HG03060 (cell line): Measurements from ENCODE around the gene TRUB2.

Source experiments
- ATAC-seq: cut with Tn5 transposase; IDR thresholded peaks from one replicate; pipeline ENCODE4 v1.9.1; 2021; ENCODE audit warnings: low read depth, moderate number of reproducible peaks; ENCODE audit not compliant: unreplicated experiment

Gene TRUB2, protein sequence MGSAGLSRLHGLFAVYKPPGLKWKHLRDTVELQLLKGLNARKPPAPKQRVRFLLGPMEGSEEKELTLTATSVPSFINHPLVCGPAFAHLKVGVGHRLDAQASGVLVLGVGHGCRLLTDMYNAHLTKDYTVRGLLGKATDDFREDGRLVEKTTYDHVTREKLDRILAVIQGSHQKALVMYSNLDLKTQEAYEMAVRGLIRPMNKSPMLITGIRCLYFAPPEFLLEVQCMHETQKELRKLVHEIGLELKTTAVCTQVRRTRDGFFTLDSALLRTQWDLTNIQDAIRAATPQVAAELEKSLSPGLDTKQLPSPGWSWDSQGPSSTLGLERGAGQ

DNA sequence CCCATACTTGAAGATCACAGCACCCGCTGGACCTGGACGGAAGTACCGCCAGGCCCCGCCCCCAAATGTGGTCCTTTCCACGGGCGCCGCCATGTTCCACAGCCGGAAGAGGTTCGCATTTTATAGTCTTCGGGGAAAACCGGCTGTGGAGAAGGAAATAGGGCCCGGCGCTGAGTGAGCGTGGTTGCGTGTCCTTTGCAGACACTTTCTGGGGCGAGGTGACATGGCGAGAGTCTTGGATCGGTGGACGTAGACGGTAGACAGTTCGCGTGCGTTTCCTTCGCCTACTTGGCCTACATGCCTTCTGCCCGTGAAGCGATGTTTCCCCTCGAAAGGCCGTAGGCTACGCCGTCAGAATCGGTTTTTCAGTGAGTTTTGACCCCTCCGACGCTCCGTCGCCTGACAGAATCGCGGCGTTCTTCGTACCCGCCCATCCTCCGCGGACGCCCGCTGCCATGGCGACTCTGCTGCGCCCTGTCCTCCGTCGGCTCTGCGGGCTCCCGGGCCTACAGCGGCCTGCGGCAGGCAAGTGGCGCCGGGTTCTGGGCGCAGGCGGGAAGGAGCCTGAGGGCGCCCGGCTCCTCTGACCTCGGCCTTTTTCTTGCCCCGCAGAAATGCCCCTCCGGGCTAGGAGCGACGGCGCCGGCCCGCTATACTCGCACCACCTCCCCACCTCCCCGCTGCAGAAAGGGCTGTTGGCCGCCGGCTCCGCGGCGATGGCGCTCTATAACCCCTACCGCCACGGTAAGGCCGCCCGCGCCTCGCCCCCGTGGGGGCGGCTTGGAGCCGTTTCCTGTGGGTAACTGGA is at the start of gene TRUB2, which contains the start of gene COQ4:
Gene TRUB2, minus strand, starts transcription at position 44 of the 808 bp plus-strand sequence. Its CDS starts 39 bp downstream, at position 5.
Gene COQ4, plus strand, starts transcription at position 436 of the 808 bp plus-strand sequence. Its CDS starts 20 bp downstream, at position 456.
- ATAC-seq: peak; percentile 58

DNA sequence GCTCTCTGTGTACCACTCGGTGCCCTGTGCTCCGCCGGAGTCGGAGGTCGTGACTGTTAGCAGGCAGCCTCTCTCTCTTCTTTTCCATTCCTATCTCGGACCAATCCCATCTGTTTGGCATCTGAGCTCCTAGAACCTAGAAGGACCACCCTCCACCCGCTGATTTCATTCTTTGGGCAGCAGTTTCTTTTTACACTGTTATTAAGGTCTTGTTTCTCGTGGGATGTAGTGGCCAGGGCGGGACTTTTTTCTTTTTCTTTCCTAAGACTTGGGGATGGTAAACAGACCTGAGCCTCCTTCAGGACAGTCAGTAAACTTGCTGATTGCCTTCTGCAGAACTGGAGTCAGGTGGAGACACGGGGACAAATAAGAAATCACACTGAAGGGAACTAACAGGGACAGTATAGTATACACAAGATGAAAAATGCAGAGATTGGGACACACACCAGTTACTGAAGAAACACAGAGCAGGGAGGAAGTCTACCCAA is 49.4 kb upstream of the TRUB2 start:
- no peak for ATAC-seq

- ATAC-seq: peak; percentile 82
These were observed 48.7 kb upstream of the TRUB2 start, which contains the start of gene URM1 for GRCh38 chr9:128370752-128371629. Gene URM1 (plus strand): TSS chr9:128371374. CDS start chr9:128371381, 7 bp downstream.

GRCh38 chr9:128370367-128370751 is 48.1 kb upstream of the TRUB2 start:
- ATAC-seq: no peak

GRCh38 chr9:128369024-128369706 is 46.9 kb upstream of the TRUB2 start:
- no peak for ATAC-seq

GRCh38 chr9:128365525-128365924 is 43.3 kb upstream of the TRUB2 start:
- ATAC-seq: no peak

DNA sequence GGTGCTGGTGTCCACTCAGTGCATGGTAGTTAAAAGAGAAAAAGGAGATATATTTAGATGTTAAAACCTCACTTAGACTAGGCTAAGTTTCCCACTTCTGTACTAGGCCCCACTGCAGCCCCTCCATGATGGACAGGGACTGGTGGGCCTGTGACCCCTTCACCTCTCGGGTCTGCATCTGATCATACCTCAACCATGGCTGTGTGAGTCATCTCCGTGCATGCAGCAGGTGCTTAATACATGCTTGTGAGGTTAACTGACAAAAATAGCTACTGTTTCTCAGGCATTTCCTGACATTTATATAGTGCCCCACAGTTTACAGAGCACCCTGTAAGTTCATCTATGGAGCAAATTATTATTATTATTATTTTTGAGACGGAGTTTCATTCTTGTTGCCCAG is 40.5 kb upstream of the TRUB2 start:
- ATAC-seq: no peak

DNA sequence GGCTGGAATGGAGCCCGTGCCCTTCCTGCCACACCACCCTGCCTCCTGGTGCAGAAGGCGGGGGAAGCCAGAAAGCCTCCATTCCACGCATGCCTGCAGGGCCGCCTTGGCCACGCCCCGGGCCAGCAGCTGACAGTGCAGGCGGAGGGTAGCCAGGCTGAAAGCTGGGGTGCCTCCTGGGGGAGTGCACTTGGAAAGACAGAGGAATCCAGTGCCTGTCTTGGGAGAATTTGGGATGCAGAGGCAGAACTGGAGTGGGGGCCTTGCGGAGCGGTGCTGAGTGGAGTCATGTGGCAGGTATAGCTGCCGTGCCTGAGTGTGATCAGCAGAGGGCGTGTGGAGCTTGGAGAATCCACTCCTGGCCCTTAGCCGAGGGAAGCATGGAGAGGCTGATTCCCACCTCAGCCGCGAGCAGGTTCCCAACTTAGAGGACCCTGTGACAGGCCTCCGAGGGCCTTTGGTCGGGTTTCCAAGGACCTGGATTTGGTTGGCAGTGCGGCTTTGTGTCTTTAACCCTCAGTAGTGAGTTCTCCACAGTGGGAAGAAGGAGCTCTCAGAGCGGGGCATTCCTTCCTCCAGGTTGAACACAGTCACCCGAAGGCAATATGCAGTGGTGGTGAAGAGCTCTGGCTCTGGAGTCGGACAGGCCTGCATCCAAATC is 39.9 kb upstream of the TRUB2 start:
- ATAC-seq: no peak

DNA sequence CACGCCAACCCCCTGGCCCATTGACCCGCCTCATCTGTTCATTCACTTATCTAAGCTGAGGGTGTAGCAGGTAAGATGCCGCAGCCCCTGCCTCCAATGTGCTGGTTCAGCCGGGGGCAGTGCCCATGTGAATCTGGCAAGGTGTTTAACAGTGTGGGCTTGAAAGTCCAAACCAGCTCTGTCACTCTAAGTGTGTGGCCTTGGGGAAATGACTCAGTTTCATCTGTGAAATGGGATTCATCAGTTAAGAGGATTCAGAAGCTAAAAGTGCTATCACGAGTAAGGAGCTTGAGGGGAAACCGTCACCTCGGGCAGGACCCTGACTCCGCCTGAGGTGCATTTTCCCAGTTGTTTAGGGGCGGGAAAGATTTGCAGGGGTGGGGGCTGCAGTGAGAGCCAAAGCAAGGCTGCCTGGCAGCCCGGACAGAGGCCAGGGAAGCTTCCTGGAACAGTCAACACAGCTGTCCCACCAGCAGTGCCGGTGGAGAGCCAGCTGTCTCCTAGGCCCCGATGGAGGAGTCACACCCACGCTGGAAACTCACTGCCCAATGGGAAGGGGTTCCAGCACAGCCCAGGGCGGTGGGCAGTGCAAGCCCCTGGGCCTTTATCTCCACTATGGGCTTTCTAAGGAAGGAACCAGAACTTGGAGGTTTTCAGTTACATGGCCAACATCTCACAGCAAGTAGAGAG is 39.2 kb upstream of the TRUB2 start:
- no peak for ATAC-seq

- ATAC-seq: no peak
These were observed 38.6 kb upstream of the TRUB2 start for GRCh38 chr9:128360826-128361225.

DNA sequence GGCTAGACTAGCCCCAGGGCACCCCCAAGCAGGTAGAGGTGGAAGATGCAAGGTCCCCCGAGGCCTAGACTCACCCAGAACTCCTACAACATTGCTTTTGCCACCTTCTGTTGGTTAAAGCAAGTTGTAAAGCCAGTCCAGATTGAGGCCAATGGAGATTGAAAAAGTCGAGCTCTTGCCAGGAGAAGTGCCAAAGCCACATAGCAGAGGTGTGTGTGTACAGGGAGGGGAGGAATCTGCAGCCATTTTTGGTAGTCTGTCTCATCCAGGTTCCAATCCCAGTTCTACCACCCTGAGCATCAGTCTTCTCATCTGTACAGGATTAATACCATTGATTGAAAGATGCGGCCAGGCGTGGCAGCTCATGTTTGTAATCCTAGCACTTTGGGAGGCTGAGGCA is 36.6 kb upstream of the TRUB2 start:
- no peak for ATAC-seq

DNA sequence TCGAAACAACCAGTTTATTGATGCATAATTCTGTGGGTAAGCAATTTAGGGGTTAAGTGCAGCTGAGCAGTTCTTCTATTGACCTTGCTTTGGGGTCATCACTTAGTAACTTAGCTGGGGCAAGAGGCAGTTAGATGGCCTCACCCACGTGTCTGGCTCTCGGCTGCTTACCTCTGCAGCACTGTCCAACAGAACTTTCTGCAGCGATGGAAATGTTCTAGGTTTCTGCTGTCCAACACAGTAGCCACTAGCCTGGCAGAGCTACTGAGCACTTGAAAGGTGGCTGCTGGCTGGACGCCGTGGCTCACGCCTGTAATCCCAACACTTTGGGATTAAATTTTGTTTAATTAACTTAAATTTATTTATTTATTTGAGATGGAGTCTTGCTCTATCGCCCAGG is 35.8 kb upstream of the TRUB2 start:
- no peak for ATAC-seq

DNA sequence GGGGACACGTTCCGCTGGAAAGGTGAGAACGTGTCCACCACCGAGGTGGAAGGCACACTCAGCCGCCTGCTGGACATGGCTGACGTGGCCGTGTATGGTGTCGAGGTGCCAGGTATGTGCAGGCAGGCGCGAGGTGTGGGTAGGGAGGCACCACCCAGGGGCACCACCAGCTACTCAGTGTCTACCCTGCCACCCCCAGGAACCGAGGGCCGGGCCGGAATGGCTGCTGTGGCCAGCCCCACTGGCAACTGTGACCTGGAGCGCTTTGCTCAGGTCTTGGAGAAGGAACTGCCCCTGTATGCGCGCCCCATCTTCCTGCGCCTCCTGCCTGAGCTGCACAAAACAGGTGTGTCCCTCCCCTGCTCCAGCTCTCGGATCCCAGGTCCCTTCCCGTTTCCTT is 33.2 kb upstream of the TRUB2 start:
- ATAC-seq: no peak

DNA sequence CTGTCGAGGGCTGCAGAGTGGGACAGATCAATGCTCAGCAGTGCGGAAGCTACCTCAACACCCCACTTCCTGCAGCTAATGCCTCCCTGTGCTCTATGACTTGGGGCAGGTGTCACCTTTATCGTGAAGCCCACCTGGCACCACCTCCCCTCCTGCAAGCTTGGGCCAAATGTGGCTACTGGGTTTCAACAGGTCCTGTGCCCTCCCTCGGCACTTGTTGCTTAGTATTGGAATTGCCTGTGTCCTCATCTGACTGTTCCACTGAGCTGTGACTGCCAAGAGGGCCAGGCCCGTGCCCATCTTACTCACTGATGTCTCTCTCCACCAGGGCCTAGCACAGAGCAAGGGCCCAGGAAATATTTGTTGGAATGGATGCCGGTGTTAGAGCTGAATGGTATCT is 27.5 kb upstream of the TRUB2 start:
- no peak for ATAC-seq

DNA sequence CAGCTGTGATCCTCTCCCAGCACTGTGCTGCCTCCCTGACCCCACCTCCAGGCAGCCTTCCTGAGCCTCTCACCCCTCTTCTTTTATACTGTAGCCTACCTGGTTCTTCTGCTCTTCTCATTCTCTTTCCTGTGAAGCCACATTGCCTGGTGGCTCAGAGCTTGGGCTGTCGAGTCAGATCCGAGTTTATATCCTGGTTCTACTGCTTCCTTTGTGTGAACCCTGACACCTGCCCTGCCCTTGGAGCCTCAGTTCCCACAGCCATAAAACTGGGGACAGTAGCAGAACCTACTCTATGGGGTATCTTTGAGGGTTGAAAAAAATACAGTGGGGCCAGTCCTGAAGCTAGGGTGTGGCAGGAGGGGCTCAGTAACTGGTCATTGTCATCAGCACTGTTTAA is 26.9 kb upstream of the TRUB2 start:
- ATAC-seq: no peak

- ATAC-seq: no peak
These were observed 22.8 kb upstream of the TRUB2 start for GRCh38 chr9:128344931-128345605.

DNA sequence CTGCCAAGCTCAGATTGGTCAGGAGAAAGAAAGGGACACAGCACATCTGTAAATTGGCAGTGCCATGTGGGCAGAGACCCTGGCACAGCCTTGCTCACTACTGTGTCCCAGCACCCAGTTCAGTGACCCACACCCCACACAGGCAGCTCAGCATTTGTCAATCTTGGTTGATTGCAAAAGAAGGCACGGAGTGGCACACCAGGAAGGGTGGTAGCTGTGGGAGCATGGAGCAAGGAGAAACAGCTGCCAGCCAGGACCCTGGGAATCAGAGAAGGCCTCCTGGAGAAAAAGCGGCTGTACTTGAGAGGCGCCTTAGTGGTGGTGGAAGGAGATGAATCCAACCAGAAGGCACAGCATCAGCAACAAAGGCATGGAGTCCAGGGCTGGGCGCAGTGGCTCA is 21.6 kb upstream of the TRUB2 start:
- no peak for ATAC-seq

GRCh38 chr9:128342971-128343680 is 20.9 kb upstream of the TRUB2 start:
- no peak for ATAC-seq
